GM12878 (cell line): ENCODE data around the gene BTG1. TPM values are rescaled to one million over a fixed set of nuclear protein-coding genes. Genes with fewer than 3 reads are reported as not detected.

Experiments used
- ATAC-seq: fragments of 200-7000 bp; cut with Tn5 transposase; 3 replicates; pipeline ENCODE4 v1.9.1; 2020; ENCODE audit warnings: mild to moderate bottlenecking, moderate library complexity
- BruUV-seq: library from RNA; stranded (reverse); fragments of 400-500 nt; replicated peaks from 2 replicates; lab custom pipeline; 2021; lab: Mats Ljungman, UMichigan
- CTCF ChIA-PET: fragments of 300-600 bp; sonication (Branson Sonifier 250); formaldehyde crosslinking; extraction: SDS; loops from one replicate; lab custom pipeline; 2021; ENCODE audit warnings: inconsistent platforms; lab: Yijun Ruan, JAX
- POLR2A ChIA-PET: fragments of 350-600 bp; formaldehyde crosslinking; extraction: SDS; loops from one replicate; lab custom pipeline; 2021; ENCODE audit warnings: inconsistent platforms; lab: Charles Lee
- RAD21 ChIA-PET: fragments of 300-600 bp; sonication (Branson Sonifier 250); formaldehyde crosslinking; loops from one replicate; lab custom pipeline; 2023; ENCODE audit warnings: antibody characterized with exemption; ENCODE audit not compliant: unreplicated experiment; lab: Charles Lee
- SMC1A ChIA-PET: fragments of 300-600 bp; sonication (Branson Sonifier 250); formaldehyde crosslinking; loops from one replicate; lab custom pipeline; 2023; ENCODE audit not compliant: unreplicated experiment, uncharacterized antibody; lab: Charles Lee
- DNase-seq: peaks from one replicate; pipeline ENCODE4 v3.0.0-alpha.2; 2011; ENCODE audit warnings: low read depth, low spot score
- FAIRE-seq: peaks from 3 replicates; lab custom pipeline; 2011; peaks lifted over from hg19 to GRCh38; lab: Jason Lieb, UNC
- H2AFZ ChIP-seq: 2 replicates; pipeline ENCODE4 v1.6.0; 2011; ENCODE audit warnings: low read depth, low read length, control low read depth; ENCODE audit not compliant: control insufficient read depth
- H3K27ac ChIP-seq: 2 replicates; pipeline ENCODE4 v1.5.1; 2011; ENCODE audit warnings: control low read depth; ENCODE audit not compliant: control insufficient read depth, insufficient read depth
- H3K27me3 ChIP-seq, 2 experiments: replicated peaks in 1 of 2; 2 replicates each; pipeline versions ENCODE4 v1.6.0 to v1.6.1; 2011; ENCODE audit warnings: low read length in 1 of 2; ENCODE audit not compliant: control insufficient read depth in 2 of 2, insufficient read depth in 2 of 2
- H3K36me3 ChIP-seq, 2 experiments: 2 replicates each; pipeline ENCODE4 v1.5.1; 2011; ENCODE audit warnings: low read length in 1 of 2; ENCODE audit not compliant: control insufficient read depth in 2 of 2, insufficient read depth in 2 of 2
- H3K4me1 ChIP-seq: 2 replicates; pipeline ENCODE4 v1.6.1; 2011; ENCODE audit warnings: mild to moderate bottlenecking, low read length, moderate library complexity, mixed read lengths; ENCODE audit not compliant: control insufficient read depth, insufficient read depth
- H3K4me2 ChIP-seq: 2 replicates; pipeline ENCODE4 v1.6.0; 2011; ENCODE audit warnings: control low read depth; ENCODE audit not compliant: control insufficient read depth, insufficient read depth
- H3K4me3 ChIP-seq: fragments of 200-600 bp; sonication (generic); 2 replicates; pipeline ENCODE4 v1.5.1; 2016
- H3K79me2 ChIP-seq: 2 replicates; pipeline ENCODE4 v1.6.0; 2011; ENCODE audit warnings: low read length; ENCODE audit not compliant: control insufficient read depth, insufficient read depth
- H3K9ac ChIP-seq: 2 replicates; pipeline ENCODE4 v1.8.0; 2011; ENCODE audit warnings: low read length, control low read depth, mixed read lengths; ENCODE audit not compliant: control insufficient read depth, insufficient read depth
- H3K9me3 ChIP-seq: replicated peaks from 3 replicates; pipeline ENCODE4 v1.5.1; 2011; ENCODE audit warnings: mild to moderate bottlenecking, low read length; ENCODE audit not compliant: control insufficient read depth, insufficient read depth
- H4K20me1 ChIP-seq: 2 replicates; pipeline ENCODE4 v1.6.0; 2011; ENCODE audit not compliant: control insufficient read depth, insufficient read depth
- BCL3 ChIP-seq: IDR thresholded peaks from 2 replicates; pipeline ENCODE4 v1.6.1; 2011; ENCODE audit warnings: borderline replicate concordance, low read depth, mild to moderate bottlenecking, moderate library complexity, low read length; ENCODE audit not compliant: insufficient read depth, poor library complexity, severe bottlenecking
- FOXM1 ChIP-seq: IDR thresholded peaks from 2 replicates; pipeline ENCODE4 v1.6.1; 2012; ENCODE audit warnings: low read depth, mild to moderate bottlenecking, inconsistent platforms, low read length, moderate library complexity
- GABPA ChIP-seq: IDR thresholded peaks from 2 replicates; pipeline ENCODE4 v1.6.1; 2014; ENCODE audit warnings: antibody characterized with exemption, low read depth, mild to moderate bottlenecking, inconsistent platforms
- IKZF1 ChIP-seq: fragments of 450-650 bp; conservative IDR thresholded peaks from 2 replicates; pipeline ENCODE4 v1.6.1; 2017; ENCODE audit warnings: antibody characterized with exemption, mild to moderate bottlenecking
- MAX ChIP-seq: IDR thresholded peaks from 2 replicates; pipeline ENCODE4 v1.6.1; 2012; ENCODE audit warnings: low read depth, low read length, improper control_type of control experiment
- POU2F2 ChIP-seq: IDR thresholded peaks from 3 replicates; pipeline ENCODE4 v1.6.1; 2011; ENCODE audit warnings: low read depth, mild to moderate bottlenecking, low read length, borderline replicate concordance
- SIN3A ChIP-seq: IDR thresholded peaks from 2 replicates; pipeline ENCODE4 v1.6.1; 2012; ENCODE audit warnings: low read depth, low read length, improper control_type of control experiment
- SKIL ChIP-seq: fragments of 450-650 bp; IDR thresholded peaks from 2 replicates; pipeline ENCODE4 v1.6.1; 2017; ENCODE audit warnings: mild to moderate bottlenecking, low read depth, inconsistent platforms; ENCODE audit not compliant: poor library complexity, severe bottlenecking
- SPI1 ChIP-seq: IDR thresholded peaks from 2 replicates; pipeline ENCODE4 v1.6.1; 2011; ENCODE audit warnings: low read depth, mild to moderate bottlenecking, low read length, moderate library complexity, borderline replicate concordance; ENCODE audit not compliant: insufficient read depth
- TCF3 ChIP-seq: IDR thresholded peaks from 2 replicates; pipeline ENCODE4 v1.6.1; 2012; ENCODE audit warnings: low read depth, mild to moderate bottlenecking, low read length, borderline replicate concordance; ENCODE audit not compliant: insufficient read depth
- ZNF592 ChIP-seq: fragments of 450-650 bp; IDR thresholded peaks from 2 replicates; pipeline ENCODE4 v1.6.1; 2017; ENCODE audit warnings: mild to moderate bottlenecking, moderate library complexity
- WGBS: methylation state at CpG from one replicate; pipeline ENCODE4 v1.1.6; 2016; ENCODE audit warnings: low lambda C conversion rate; ENCODE audit not compliant: insufficient replicate concordance, insufficient coverage; ENCODE audit errors: missing lambda C conversion rate; 5-methylcytosine and 5-hydroxymethylcytosine counted together
- in situ Hi-C: fragments of 300-500 bp; cut with MboI; formaldehyde crosslinking; loops from 9 replicates; pipeline ENCODE4 v1.14.3; 2018; ENCODE audit warnings: mixed read lengths
- intact Hi-C: fragments of 100-400 bp; cut with micrococcal nuclease; formaldehyde crosslinking; loops from one replicate; pipeline ENCODE4 v1.14.2; 2022; ENCODE audit not compliant: unreplicated experiment
- polyA plus RNA-seq, 11 experiments: library from polyadenylated mRNA; depleted of rRNA in 4 of 11; unstranded in 6 of 11; stranded (reverse) in 5 of 11; fragments of >200 nt; fragmentation: Nextera tagmentation in 4 of 11; fragmentation: Illumina TruSeq in 1 of 11; extraction: Ambion mirVana in 4 of 11; extraction: Trizol in 1 of 11; gene quantifications; 1 replicate in 1 of 11; 2 replicates in 10 of 11; pipeline versions ENCODE4 v1.2.1 to v1.2.3, GENCODE V29; 2011 to 2016; ENCODE audit warnings: inconsistent platforms in 2 of 11, missing spikeins in 2 of 11, low read depth in 1 of 11
- total RNA-seq, 4 experiments: library from RNA; depleted of rRNA in 3 of 4; stranded (reverse); fragments of >200 nt in 3 of 4; fragmentation: Illumina TruSeq in 1 of 4; extraction: Trizol in 1 of 4; gene quantifications; 2 replicates each; pipeline versions ENCODE4 v1.2.1 to v1.2.3, GENCODE V29; 2013 to 2021

Gene BTG1
- total and polyA plus RNA-seq, 10 of the 15 experiments (the other 5 are each of a cell fraction or from before 2014, with no cell fraction given) = 23.7 to 194 (median 56.4) TPM

- TF ChIP-seq SKIL (peak; percentile 42), TCF3 (no peak), SPI1 (no peak)
Observed at GRCh38 chr12:92141591-92142121, 4.0 kb downstream of the BTG1 start (continued).

GRCh38 chr12:92140896-92141536 is 4.6 kb downstream of the BTG1 start:
- Histone ChIP-seq H3K4me1 (peaks cover 3% of the 10 kb centered on the region; the same call in 1 of the 2 replicates), H3K4me2 (peak overlapping the region; percentile 45; the same call in 1 of the 2 replicates), H3K36me3 (peaks cover 0 to 15% of the 10 kb centered on the region in 2 experiments; a peak in 2 of 4 replicates), H3K27ac (peak overlapping the region; percentile 85), H2AFZ (no peak overlapping the region), H3K9ac (peak overlapping the region; percentile 96), H4K20me1 (peaks cover 2% of the 10 kb centered on the region; the same call in 1 of the 2 replicates), H3K9me3 (no peaks in the 10 kb centered on the region; the same call in 2 of the 3 replicates), H3K27me3 (no peaks in the 10 kb centered on the region), H3K79me2 (peaks cover 97% of the 10 kb centered on the region), H3K4me3 (peak overlapping the region; percentile 89)
- ChIA-PET SMC1A (interaction anchor here (0.6 to 7.5 kb wide), 17 partner anchors 7 to 523 kb away, joined by 3 to 98 read pairs (median 4); no protein-coding TSS in a partner anchor), POLR2A (interaction anchor here (0.8 to 1.2 kb wide), 4 partner anchors 7 to 293 kb away, joined by 3 to 5 read pairs (median 4); no protein-coding TSS in a partner anchor), RAD21 (interaction anchor here (0.6 to 9.9 kb wide), 23 partner anchors 7 to 425 kb away, joined by 3 to 167 read pairs (median 5); no protein-coding TSS in a partner anchor), CTCF (interaction anchor here (0.8 to 2.5 kb wide), 3 partner anchors 7 to 266 kb away, joined by 3 to 6 read pairs (median 5); no protein-coding TSS in a partner anchor)
- DNase-seq (no peak), FAIRE-seq (no peak), ATAC-seq (no peak)
- 1% methylated on average over 4 of the region's 4 CpGs for WGBS
- in situ Hi-C loops (loop anchor here (25.0 kb wide), 1 partner anchor 554 kb away; no protein-coding TSS in a partner anchor), intact Hi-C loops (loop anchor here (5.0 kb wide), 2 partner anchors 511 to 564 kb away; no protein-coding TSS in a partner anchor)
- no TSS peak for BruUV-seq
- no peak for TF ChIP-seq IKZF1
- TF ChIP-seq POU2F2 = no peak
- no peak for TF ChIP-seq MAX
- TF ChIP-seq ZNF592 = no peak
- peak; percentile 31; the same call in 1 of the 2 replicates for TF ChIP-seq SIN3A
- peak; percentile 74 for TF ChIP-seq BCL3
- TF ChIP-seq FOXM1 = no peak
- 0 out of 2 replicates have a peak, but pooled peaks have one; percentile 23 for TF ChIP-seq GABPA
